SK-N-SH treated with all-trans-retinoic acid at 6 μM for 48 hours (cell line): ENCODE results near the gene PNPLA4.

Experiments used
- ATAC-seq: fragments of 200-7000 bp; cut with Tn5 transposase; 3 replicates; pipeline ENCODE4 v1.9.1; 2020; ENCODE audit warnings: mild to moderate bottlenecking, moderate library complexity
- ARNTL ChIP-seq: fragments of 450-650 bp; formaldehyde crosslinking; IDR thresholded peaks from 2 replicates; pipeline ENCODE4 v1.5.0; 2020; ENCODE audit warnings: low read depth, mild to moderate bottlenecking, moderate library complexity, borderline replicate concordance
- BACH2 ChIP-seq: fragments of 250-450 bp; sonication (Bioruptor Pico); IDR thresholded peaks from 2 replicates; pipeline ENCODE4 v1.9.0; 2021; ENCODE audit warnings: mild to moderate bottlenecking, borderline replicate concordance
- CSDC2 ChIP-seq: fragments of 250-450 bp; sonication (Bioruptor Pico); IDR thresholded peaks from 2 replicates; pipeline ENCODE4 v1.5.0; 2020; ENCODE audit warnings: mild to moderate bottlenecking, moderate library complexity
- ESRRG ChIP-seq: fragments of 250-450 bp; sonication (Bioruptor Pico); IDR thresholded peaks from 2 replicates; pipeline ENCODE4 v1.6.1; 2021; ENCODE audit warnings: mild to moderate bottlenecking
- GLIS3 ChIP-seq: fragments of 250-450 bp; sonication (Bioruptor Pico); IDR thresholded peaks from 2 replicates; pipeline ENCODE4 v1.5.0; 2020; ENCODE audit warnings: mild to moderate bottlenecking, moderate library complexity
- ISL1 ChIP-seq: fragments of 250-450 bp; sonication (Bioruptor Pico); IDR thresholded peaks from 2 replicates; pipeline ENCODE4 v2.1.2; 2022; ENCODE audit warnings: mild to moderate bottlenecking, moderate library complexity
- OSR1 ChIP-seq: fragments of 250-450 bp; sonication (Bioruptor Pico); IDR thresholded peaks from 2 replicates; pipeline ENCODE4 v1.8.0; 2022; ENCODE audit warnings: moderate library complexity, mild to moderate bottlenecking, inconsistent platforms
- PATZ1 ChIP-seq: fragments of 250-450 bp; sonication (Bioruptor Pico); IDR thresholded peaks from 2 replicates; pipeline ENCODE4 v1.8.0; 2020; ENCODE audit warnings: mild to moderate bottlenecking, moderate library complexity, borderline replicate concordance
- PPARA ChIP-seq: fragments of 250-450 bp; sonication (Bioruptor Pico); IDR thresholded peaks from 2 replicates; pipeline ENCODE4 v1.5.0; 2020; ENCODE audit warnings: mild to moderate bottlenecking, borderline replicate concordance
- RARB ChIP-seq: fragments of 250-450 bp; sonication (Bioruptor Pico); IDR thresholded peaks from 2 replicates; pipeline ENCODE4 v1.8.0; 2021; ENCODE audit warnings: mild to moderate bottlenecking, moderate library complexity
- SNAI2 ChIP-seq: fragments of 250-450 bp; sonication (Bioruptor Pico); IDR thresholded peaks from 2 replicates; pipeline ENCODE4 v1.5.0; 2020; ENCODE audit warnings: mild to moderate bottlenecking, moderate library complexity
- TCF4 ChIP-seq: fragments of 250-450 bp; sonication (Bioruptor Pico); IDR thresholded peaks from 2 replicates; pipeline ENCODE4 v1.8.0; 2021; ENCODE audit warnings: mild to moderate bottlenecking, moderate library complexity, borderline replicate concordance
- TOX ChIP-seq: fragments of 250-450 bp; sonication (Bioruptor Pico); IDR thresholded peaks from 2 replicates; pipeline ENCODE4 v1.8.0; 2021; ENCODE audit warnings: mild to moderate bottlenecking, moderate library complexity, borderline replicate concordance
- ZC3H10 ChIP-seq: fragments of 250-450 bp; sonication (Bioruptor Pico); IDR thresholded peaks from 2 replicates; pipeline ENCODE4 v1.5.1; 2021; ENCODE audit warnings: mild to moderate bottlenecking, moderate library complexity
- ZFP3 ChIP-seq: fragments of 250-450 bp; sonication (Bioruptor Pico); IDR thresholded peaks from 2 replicates; pipeline ENCODE4 v1.5.0; 2020; ENCODE audit warnings: mild to moderate bottlenecking, moderate library complexity
- ZFP30 ChIP-seq: fragments of 450-650 bp; formaldehyde crosslinking; IDR thresholded peaks from 2 replicates; pipeline ENCODE4 v1.5.0; 2022; ENCODE audit warnings: mild to moderate bottlenecking, moderate library complexity
- ZNF565 ChIP-seq: fragments of 450-650 bp; formaldehyde crosslinking; conservative IDR thresholded peaks from 2 replicates; pipeline ENCODE4 v1.5.0; 2020; ENCODE audit warnings: low read depth, mild to moderate bottlenecking, moderate library complexity
- ZNF70 ChIP-seq: fragments of 450-650 bp; formaldehyde crosslinking; IDR thresholded peaks from 2 replicates; pipeline ENCODE4 v1.5.0; 2020; ENCODE audit warnings: mild to moderate bottlenecking, moderate library complexity
- ZNF8 ChIP-seq: fragments of 450-650 bp; formaldehyde crosslinking; IDR thresholded peaks from 2 replicates; pipeline ENCODE4 v1.5.0; 2020; ENCODE audit warnings: mild to moderate bottlenecking, moderate library complexity
- TF ChIP-seq, protein P1 (sequence below): fragments of 250-450 bp; sonication (Bioruptor Pico); IDR thresholded peaks from 2 replicates; pipeline ENCODE4 v1.5.1; 2021; ENCODE audit warnings: mild to moderate bottlenecking, moderate library complexity
- TF ChIP-seq, protein P2 (sequence below): fragments of 250-450 bp; sonication (Bioruptor Pico); IDR thresholded peaks from 2 replicates; pipeline ENCODE4 v1.8.0; 2021; ENCODE audit warnings: low read depth, mild to moderate bottlenecking, moderate library complexity, borderline replicate concordance
- TF ChIP-seq, protein P3 (sequence below): fragments of 250-450 bp; sonication (Bioruptor Pico); IDR thresholded peaks from 2 replicates; pipeline ENCODE4 v1.5.0; 2020; ENCODE audit warnings: mild to moderate bottlenecking, moderate library complexity
- TF ChIP-seq, protein P4 (sequence below): fragments of 250-450 bp; sonication (Bioruptor Pico); IDR thresholded peaks from 2 replicates; pipeline ENCODE4 v1.5.1; 2020; ENCODE audit warnings: low read depth, mild to moderate bottlenecking, moderate library complexity

Gene PNPLA4

GRCh38 chrX:7950865-7951264, 23.7 kb upstream of the PNPLA4 start:
- no peak for TF ChIP-seq ZFP3
- TF ChIP-seq ZNF565 = no peak
- TF ChIP-seq CSDC2 = no peak
- TF ChIP-seq, protein P1, sequence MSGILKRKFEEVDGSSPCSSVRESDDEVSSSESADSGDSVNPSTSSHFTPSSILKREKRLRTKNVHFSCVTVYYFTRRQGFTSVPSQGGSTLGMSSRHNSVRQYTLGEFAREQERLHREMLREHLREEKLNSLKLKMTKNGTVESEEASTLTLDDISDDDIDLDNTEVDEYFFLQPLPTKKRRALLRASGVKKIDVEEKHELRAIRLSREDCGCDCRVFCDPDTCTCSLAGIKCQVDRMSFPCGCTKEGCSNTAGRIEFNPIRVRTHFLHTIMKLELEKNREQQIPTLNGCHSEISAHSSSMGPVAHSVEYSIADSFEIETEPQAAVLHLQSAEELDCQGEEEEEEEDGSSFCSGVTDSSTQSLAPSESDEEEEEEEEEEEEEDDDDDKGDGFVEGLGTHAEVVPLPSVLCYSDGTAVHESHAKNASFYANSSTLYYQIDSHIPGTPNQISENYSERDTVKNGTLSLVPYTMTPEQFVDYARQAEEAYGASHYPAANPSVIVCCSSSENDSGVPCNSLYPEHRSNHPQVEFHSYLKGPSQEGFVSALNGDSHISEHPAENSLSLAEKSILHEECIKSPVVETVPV (CRISPR knock-in tag) = no peak
- TF ChIP-seq ZFP30 (CRISPR knock-in tag) = no peak
- no peak for TF ChIP-seq BACH2 (CRISPR knock-in tag)
- TF ChIP-seq ESRRG (CRISPR knock-in tag) = no peak
- no peak for TF ChIP-seq ARNTL (CRISPR knock-in tag)
- TF ChIP-seq, protein P2, sequence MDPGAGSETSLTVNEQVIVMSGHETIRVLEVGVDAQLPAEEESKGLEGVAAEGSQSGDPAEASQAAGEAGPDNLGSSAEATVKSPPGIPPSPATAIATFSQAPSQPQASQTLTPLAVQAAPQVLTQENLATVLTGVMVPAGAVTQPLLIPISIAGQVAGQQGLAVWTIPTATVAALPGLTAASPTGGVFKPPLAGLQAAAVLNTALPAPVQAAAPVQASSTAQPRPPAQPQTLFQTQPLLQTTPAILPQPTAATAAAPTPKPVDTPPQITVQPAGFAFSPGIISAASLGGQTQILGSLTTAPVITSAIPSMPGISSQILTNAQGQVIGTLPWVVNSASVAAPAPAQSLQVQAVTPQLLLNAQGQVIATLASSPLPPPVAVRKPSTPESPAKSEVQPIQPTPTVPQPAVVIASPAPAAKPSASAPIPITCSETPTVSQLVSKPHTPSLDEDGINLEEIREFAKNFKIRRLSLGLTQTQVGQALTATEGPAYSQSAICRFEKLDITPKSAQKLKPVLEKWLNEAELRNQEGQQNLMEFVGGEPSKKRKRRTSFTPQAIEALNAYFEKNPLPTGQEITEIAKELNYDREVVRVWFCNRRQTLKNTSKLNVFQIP (CRISPR knock-in tag) = no peak
- TF ChIP-seq TCF4 (CRISPR knock-in tag) = no peak
- ATAC-seq = no peak

GRCh38 chrX:7948483-7948882, 21.3 kb upstream of the PNPLA4 start:
- no peak for TF ChIP-seq PPARA (CRISPR knock-in tag)
- TF ChIP-seq, protein P3, sequence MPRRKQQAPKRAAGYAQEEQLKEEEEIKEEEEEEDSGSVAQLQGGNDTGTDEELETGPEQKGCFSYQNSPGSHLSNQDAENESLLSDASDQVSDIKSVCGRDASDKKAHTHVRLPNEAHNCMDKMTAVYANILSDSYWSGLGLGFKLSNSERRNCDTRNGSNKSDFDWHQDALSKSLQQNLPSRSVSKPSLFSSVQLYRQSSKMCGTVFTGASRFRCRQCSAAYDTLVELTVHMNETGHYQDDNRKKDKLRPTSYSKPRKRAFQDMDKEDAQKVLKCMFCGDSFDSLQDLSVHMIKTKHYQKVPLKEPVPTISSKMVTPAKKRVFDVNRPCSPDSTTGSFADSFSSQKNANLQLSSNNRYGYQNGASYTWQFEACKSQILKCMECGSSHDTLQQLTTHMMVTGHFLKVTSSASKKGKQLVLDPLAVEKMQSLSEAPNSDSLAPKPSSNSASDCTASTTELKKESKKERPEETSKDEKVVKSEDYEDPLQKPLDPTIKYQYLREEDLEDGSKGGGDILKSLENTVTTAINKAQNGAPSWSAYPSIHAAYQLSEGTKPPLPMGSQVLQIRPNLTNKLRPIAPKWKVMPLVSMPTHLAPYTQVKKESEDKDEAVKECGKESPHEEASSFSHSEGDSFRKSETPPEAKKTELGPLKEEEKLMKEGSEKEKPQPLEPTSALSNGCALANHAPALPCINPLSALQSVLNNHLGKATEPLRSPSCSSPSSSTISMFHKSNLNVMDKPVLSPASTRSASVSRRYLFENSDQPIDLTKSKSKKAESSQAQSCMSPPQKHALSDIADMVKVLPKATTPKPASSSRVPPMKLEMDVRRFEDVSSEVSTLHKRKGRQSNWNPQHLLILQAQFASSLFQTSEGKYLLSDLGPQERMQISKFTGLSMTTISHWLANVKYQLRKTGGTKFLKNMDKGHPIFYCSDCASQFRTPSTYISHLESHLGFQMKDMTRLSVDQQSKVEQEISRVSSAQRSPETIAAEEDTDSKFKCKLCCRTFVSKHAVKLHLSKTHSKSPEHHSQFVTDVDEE = no peak
- no peak for TF ChIP-seq BACH2 (CRISPR knock-in tag)
- no peak for TF ChIP-seq ZNF565
- TF ChIP-seq, protein P2 (CRISPR knock-in tag) = no peak
- no peak for TF ChIP-seq OSR1
- no peak for TF ChIP-seq CSDC2
- TF ChIP-seq GLIS3 (CRISPR knock-in tag) = no peak
- no peak for TF ChIP-seq TOX (CRISPR knock-in tag)
- no peak for TF ChIP-seq RARB (CRISPR knock-in tag)
- no peak for TF ChIP-seq ZNF8 (CRISPR knock-in tag)
- TF ChIP-seq ZFP30 (CRISPR knock-in tag) = no peak
- TF ChIP-seq SNAI2 (CRISPR knock-in tag) = no peak
- no peak for TF ChIP-seq ZC3H10 (CRISPR knock-in tag)
- TF ChIP-seq, all 23 proteins: peak for 0
- no peak for ATAC-seq

- no peak for ATAC-seq
- TF ChIP-seq, protein P2 (CRISPR knock-in tag) = no peak
- no peak for TF ChIP-seq BACH2 (CRISPR knock-in tag)
- TF ChIP-seq PATZ1 (CRISPR knock-in tag) = no peak
- TF ChIP-seq, protein P4, sequence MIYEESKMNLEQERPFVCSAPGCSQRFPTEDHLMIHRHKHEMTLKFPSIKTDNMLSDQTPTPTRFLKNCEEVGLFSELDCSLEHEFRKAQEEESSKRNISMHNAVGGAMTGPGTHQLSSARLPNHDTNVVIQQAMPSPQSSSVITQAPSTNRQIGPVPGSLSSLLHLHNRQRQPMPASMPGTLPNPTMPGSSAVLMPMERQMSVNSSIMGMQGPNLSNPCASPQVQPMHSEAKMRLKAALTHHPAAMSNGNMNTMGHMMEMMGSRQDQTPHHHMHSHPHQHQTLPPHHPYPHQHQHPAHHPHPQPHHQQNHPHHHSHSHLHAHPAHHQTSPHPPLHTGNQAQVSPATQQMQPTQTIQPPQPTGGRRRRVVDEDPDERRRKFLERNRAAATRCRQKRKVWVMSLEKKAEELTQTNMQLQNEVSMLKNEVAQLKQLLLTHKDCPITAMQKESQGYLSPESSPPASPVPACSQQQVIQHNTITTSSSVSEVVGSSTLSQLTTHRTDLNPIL (CRISPR knock-in tag) = no peak
- TF ChIP-seq ZFP3 = no peak
- no peak for TF ChIP-seq TOX (CRISPR knock-in tag)
- no peak for TF ChIP-seq TCF4 (CRISPR knock-in tag)
- no peak for TF ChIP-seq PPARA (CRISPR knock-in tag)
- TF ChIP-seq CSDC2 = no peak
- TF ChIP-seq ZNF70 (CRISPR knock-in tag) = no peak
- TF ChIP-seq ISL1 (CRISPR knock-in tag) = no peak
- TF ChIP-seq ARNTL (CRISPR knock-in tag) = no peak
- no peak for TF ChIP-seq ZC3H10 (CRISPR knock-in tag)
- no peak for TF ChIP-seq OSR1
These were observed 19.7 kb upstream of the PNPLA4 start for GRCh38 chrX:7946960-7947359.
